IPS DF 19.7 (cell line): ENCODE data around the gene TMIGD1.

Source experiments
- DNase-seq: peaks from one replicate; pipeline ENCODE4 v3.0.0-alpha.2; 2013; ENCODE audit warnings: low read depth, low spot score

The TMIGD1 gene

GRCh38 chr17:30332057-30332542 lies 1.8 kb downstream of the TMIGD1 start:
- no peak for DNase-seq

GRCh38 chr17:30326809-30327208 lies 7.0 kb downstream of the TMIGD1 start:
- DNase-seq = no peak

GRCh38 chr17:30324723-30325122 lies 9.1 kb downstream of the TMIGD1 start:
- no peak for DNase-seq

GRCh38 chr17:30323895-30324319 lies 9.9 kb downstream of the TMIGD1 start:
- no peak for DNase-seq

GRCh38 chr17:30323262-30323894 lies 10.5 kb downstream of the TMIGD1 start:
- no peak for DNase-seq

GRCh38 chr17:30321314-30321713 lies 12.5 kb downstream of the TMIGD1 start:
- DNase-seq = no peak

GRCh38 chr17:30318155-30318554 lies 15.7 kb downstream of the TMIGD1 start:
- DNase-seq = no peak

- DNase-seq = no peak
Observed at GRCh38 chr17:30316736-30317135, 17.1 kb downstream of the TMIGD1 start.

GRCh38 chr17:30315106-30315505 lies 18.8 kb downstream of the TMIGD1 start:
- no peak for DNase-seq

GRCh38 chr17:30314474-30314873 lies 19.4 kb downstream of the TMIGD1 start:
- no peak for DNase-seq

- no peak for DNase-seq
Observed at GRCh38 chr17:30312226-30312625, 21.6 kb downstream of the TMIGD1 start.

- no peak for DNase-seq
Observed at GRCh38 chr17:30310562-30310961, 23.3 kb downstream of the TMIGD1 start.

- no peak for DNase-seq
Observed at GRCh38 chr17:30309591-30309990, 24.3 kb downstream of the TMIGD1 start.

- no peak for DNase-seq
Observed at GRCh38 chr17:30308406-30308805, 25.5 kb downstream of the TMIGD1 start.

GRCh38 chr17:30304778-30305177 lies 29.1 kb downstream of the TMIGD1 start:
- no peak for DNase-seq

- DNase-seq = no peak
Observed at GRCh38 chr17:30302241-30302640, 31.6 kb downstream of the TMIGD1 start.

GRCh38 chr17:30300818-30301217 lies 33.0 kb downstream of the TMIGD1 start:
- DNase-seq = no peak

GRCh38 chr17:30299000-30299399 lies 34.9 kb downstream of the TMIGD1 start:
- no peak for DNase-seq

- no peak for DNase-seq
Observed at GRCh38 chr17:30297715-30298114, 36.1 kb downstream of the TMIGD1 start.

- no peak for DNase-seq
Observed at GRCh38 chr17:30296499-30297080, 37.3 kb downstream of the TMIGD1 start.

GRCh38 chr17:30292286-30292858 lies 41.5 kb downstream of the TMIGD1 start:
- DNase-seq = peak; percentile 61

GRCh38 chr17:30291543-30292285 lies 42.1 kb downstream of the TMIGD1 start, which contains the start of gene BLMH:
Gene BLMH, minus strand, starts transcription at chr17:30291944. Its CDS starts 125 bp downstream, at chr17:30291819.
- peak; percentile 23 for DNase-seq
